ENCODE results near the gene GBP1. TPM values are rescaled to one million over a fixed set of nuclear protein-coding genes. Genes with fewer than 3 reads are reported as not detected.

GBP1 gene
- total RNA-seq, 2 experiments from 2014 or later, result not detected

DNA sequence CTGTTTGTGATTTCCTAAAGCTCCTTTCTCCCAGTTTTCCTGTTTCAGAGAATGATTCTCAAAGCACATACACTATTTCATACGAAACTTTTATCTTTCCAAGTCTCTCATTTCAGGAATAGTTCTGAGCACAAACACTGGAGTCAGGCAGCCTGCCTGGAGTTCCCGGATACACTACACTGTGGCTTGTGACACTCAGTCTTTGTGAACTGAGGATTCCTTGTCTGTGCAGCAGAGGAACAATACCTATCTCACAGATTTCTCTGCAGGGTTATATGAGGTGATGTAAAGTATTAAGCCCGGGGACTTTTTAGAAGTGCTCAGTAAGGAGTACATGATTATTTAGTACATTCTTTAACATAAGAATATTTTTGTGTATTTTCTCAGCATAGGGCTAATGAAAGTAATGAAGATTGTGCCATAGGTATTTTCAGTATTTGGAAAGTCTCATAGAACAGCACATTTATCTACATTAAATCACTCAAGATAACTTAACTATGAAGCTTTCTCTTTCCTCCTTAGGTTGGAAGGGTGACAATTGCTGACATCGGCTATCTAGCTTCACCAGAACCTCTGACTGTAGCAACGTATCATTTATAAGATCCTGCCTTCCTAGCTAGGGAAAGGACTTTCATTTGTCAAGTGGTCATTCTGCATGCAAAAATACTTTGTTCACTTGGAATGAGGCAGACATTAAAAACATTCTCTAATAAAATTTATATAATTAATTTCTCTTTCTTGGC lies 48.0 kb upstream of the GBP1 start:
- ChIA-PET CTCF (ENCODE audit: unreplicated experiment) (no interaction called here), POLR2A (no interaction called here)
- no peak overlapping the region for H3K27ac ChIP-seq (ENCODE audit: low read depth, low read length, poor library complexity, severe bottlenecking)
- H4K20me1 ChIP-seq (ENCODE audit: insufficient read depth, low read length), result no peaks in the 10 kb centered on the region
- no peak overlapping the region for H3K4me3 ChIP-seq (ENCODE audit: low read depth, low read length, poor library complexity, severe bottlenecking)
- H3K4me1 ChIP-seq (ENCODE audit: insufficient read depth, low read length, poor library complexity, severe bottlenecking), result no peaks in the 10 kb centered on the region
- no peaks in the 10 kb centered on the region for H3K9me2 ChIP-seq (ENCODE audit: insufficient read depth, low read length)
- H3K9me3 ChIP-seq (ENCODE audit: low read length), result no peaks in the 10 kb centered on the region
- TF ChIP-seq EZH2phosphoT487 (IDR thresholded peaks at IDR 0.05; ENCODE audit: borderline replicate concordance, low read depth, low read length), result no peak
- TF ChIP-seq, protein P1, sequence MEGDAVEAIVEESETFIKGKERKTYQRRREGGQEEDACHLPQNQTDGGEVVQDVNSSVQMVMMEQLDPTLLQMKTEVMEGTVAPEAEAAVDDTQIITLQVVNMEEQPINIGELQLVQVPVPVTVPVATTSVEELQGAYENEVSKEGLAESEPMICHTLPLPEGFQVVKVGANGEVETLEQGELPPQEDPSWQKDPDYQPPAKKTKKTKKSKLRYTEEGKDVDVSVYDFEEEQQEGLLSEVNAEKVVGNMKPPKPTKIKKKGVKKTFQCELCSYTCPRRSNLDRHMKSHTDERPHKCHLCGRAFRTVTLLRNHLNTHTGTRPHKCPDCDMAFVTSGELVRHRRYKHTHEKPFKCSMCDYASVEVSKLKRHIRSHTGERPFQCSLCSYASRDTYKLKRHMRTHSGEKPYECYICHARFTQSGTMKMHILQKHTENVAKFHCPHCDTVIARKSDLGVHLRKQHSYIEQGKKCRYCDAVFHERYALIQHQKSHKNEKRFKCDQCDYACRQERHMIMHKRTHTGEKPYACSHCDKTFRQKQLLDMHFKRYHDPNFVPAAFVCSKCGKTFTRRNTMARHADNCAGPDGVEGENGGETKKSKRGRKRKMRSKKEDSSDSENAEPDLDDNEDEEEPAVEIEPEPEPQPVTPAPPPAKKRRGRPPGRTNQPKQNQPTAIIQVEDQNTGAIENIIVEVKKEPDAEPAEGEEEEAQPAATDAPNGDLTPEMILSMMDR (conservative IDR thresholded peaks at IDR 0.05; ENCODE audit: low read length), result no peak
- H3K4me2 ChIP-seq (ENCODE audit: low read length), result no peak overlapping the region
- H3K36me3 ChIP-seq (ENCODE audit: insufficient read depth, low read length), result no peaks in the 10 kb centered on the region
- H2AFZ ChIP-seq (ENCODE audit: low read length), result no peak overlapping the region
- H3K79me2 ChIP-seq (ENCODE audit: insufficient read depth, low read depth, low read length), result no peaks in the 10 kb centered on the region
- intact Hi-C loops (cut with micrococcal nuclease; ENCODE audit: unreplicated experiment), result no loop called here
- BruUV-seq (replicated peaks), result no TSS peak
- no peak for DNase-seq (ENCODE audit: low spot score)

DNA sequence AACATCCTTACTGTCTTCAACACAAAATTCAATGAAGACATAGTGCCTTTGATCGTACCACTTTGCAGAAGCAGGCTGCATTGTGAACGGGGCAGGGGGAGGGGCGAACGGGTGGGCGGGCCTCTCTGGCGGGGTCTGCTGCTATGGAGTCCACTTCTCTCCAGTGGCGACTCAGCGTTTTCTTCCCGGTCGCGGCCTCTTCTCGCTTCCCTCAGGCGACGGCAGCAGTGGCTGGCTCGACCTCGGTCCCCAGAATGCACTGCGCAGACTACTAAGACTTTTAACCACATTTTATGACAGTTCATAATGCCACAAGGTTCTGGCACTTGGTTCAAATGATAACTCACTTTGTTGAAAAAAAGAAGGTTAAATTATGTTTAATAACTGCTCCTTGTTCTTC lies 39.7 kb upstream of the GBP1 start:
- Histone ChIP-seq H3K4me1 (ENCODE audit: insufficient read depth, low read length, poor library complexity, severe bottlenecking) (no peaks in the 10 kb centered on the region), H3K4me3 (ENCODE audit: low read depth, low read length, poor library complexity, severe bottlenecking) (no peak overlapping the region), H3K9me3 (ENCODE audit: low read length) (no peaks in the 10 kb centered on the region), H3K27ac (ENCODE audit: low read depth, low read length, poor library complexity, severe bottlenecking) (no peak overlapping the region), H3K36me3 (ENCODE audit: insufficient read depth, low read length) (no peaks in the 10 kb centered on the region), H3K79me2 (ENCODE audit: insufficient read depth, low read depth, low read length) (no peaks in the 10 kb centered on the region), H3K9me2 (ENCODE audit: insufficient read depth, low read length) (no peaks in the 10 kb centered on the region), H3K4me2 (ENCODE audit: low read length) (no peak overlapping the region), H2AFZ (ENCODE audit: low read length) (no peak overlapping the region), H4K20me1 (ENCODE audit: insufficient read depth, low read length) (no peaks in the 10 kb centered on the region)
- intact Hi-C loops (cut with micrococcal nuclease; ENCODE audit: unreplicated experiment), result no loop called here
- DNase-seq (ENCODE audit: low spot score), result no peak
- ChIA-PET CTCF (ENCODE audit: unreplicated experiment) (no interaction called here), POLR2A (no interaction called here)
- TF ChIP-seq, protein P1 (conservative IDR thresholded peaks at IDR 0.05; ENCODE audit: low read length), result no peak
- TF ChIP-seq EZH2phosphoT487 (IDR thresholded peaks at IDR 0.05; ENCODE audit: borderline replicate concordance, low read depth, low read length), result no peak
- no TSS peak for BruUV-seq (replicated peaks)

DNA sequence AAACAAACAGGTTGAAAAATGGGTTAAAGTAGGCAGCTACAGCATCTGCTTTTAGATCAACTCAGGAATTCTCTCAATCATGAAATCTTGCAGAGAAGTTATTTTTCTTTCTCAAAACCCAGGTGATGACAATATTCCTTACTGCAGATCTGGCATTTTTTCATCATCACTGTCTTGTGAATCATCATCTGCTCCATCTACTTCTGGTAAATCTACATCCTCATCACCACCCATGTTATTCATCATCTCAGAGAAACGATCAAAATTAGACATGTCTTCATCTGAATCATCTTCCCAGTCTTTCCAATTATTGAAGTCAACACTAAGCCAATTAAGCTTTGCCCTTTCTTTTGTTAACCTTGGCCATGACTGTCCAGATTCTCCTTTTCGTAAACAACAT lies 39.1 kb upstream of the GBP1 start:
- Histone ChIP-seq H3K4me2 (ENCODE audit: low read length) (no peak overlapping the region), H3K4me3 (ENCODE audit: low read depth, low read length, poor library complexity, severe bottlenecking) (no peak overlapping the region), H4K20me1 (ENCODE audit: insufficient read depth, low read length) (no peaks in the 10 kb centered on the region), H3K36me3 (ENCODE audit: insufficient read depth, low read length) (no peaks in the 10 kb centered on the region), H3K9me2 (ENCODE audit: insufficient read depth, low read length) (no peaks in the 10 kb centered on the region), H3K9me3 (ENCODE audit: low read length) (no peaks in the 10 kb centered on the region), H3K79me2 (ENCODE audit: insufficient read depth, low read depth, low read length) (no peaks in the 10 kb centered on the region), H2AFZ (ENCODE audit: low read length) (no peak overlapping the region), H3K27ac (ENCODE audit: low read depth, low read length, poor library complexity, severe bottlenecking) (no peak overlapping the region), H3K4me1 (ENCODE audit: insufficient read depth, low read length, poor library complexity, severe bottlenecking) (no peaks in the 10 kb centered on the region)
- ChIA-PET POLR2A (no interaction called here), CTCF (ENCODE audit: unreplicated experiment) (no interaction called here)
- TF ChIP-seq EZH2phosphoT487 (IDR thresholded peaks at IDR 0.05; ENCODE audit: borderline replicate concordance, low read depth, low read length), result no peak
- TF ChIP-seq, protein P1 (conservative IDR thresholded peaks at IDR 0.05; ENCODE audit: low read length), result no peak
- intact Hi-C loops (cut with micrococcal nuclease; ENCODE audit: unreplicated experiment), result no loop called here
- no TSS peak for BruUV-seq (replicated peaks)
- DNase-seq (ENCODE audit: low spot score), result no peak

All from OCI-LY7 (cell line).